Endothelial cell of umbilical vein (primary cell): Measurements from ENCODE around the gene CACHD1. TPM values are rescaled to one million over a fixed set of nuclear protein-coding genes. Genes with fewer than 3 reads are reported as not detected.

Source experiments
- BruUV-seq: library from RNA; stranded (reverse); fragments of 400-500 nt; replicated peaks from 2 replicates; lab custom pipeline; 2021; lab: Mats Ljungman, UMichigan
- CTCF ChIA-PET: fragments of 300-600, 350-600 bp; sonication (Branson Sonifier 250); formaldehyde crosslinking; loops from one replicate; lab custom pipeline; 2021; ENCODE audit warnings: antibody characterized with exemption, inconsistent platforms; lab: Charles Lee
- POLR2A ChIA-PET: fragments of 300-600, 350-600 bp; sonication (Branson Sonifier 250); formaldehyde crosslinking; loops from one replicate; lab custom pipeline; 2021; ENCODE audit warnings: antibody characterized with exemption, inconsistent platforms; lab: Charles Lee
- DNase-seq: peaks from one replicate; pipeline ENCODE4 v3.0.0-alpha.2; 2011; ENCODE audit warnings: low read depth, low spot score
- FAIRE-seq: peaks from 2 replicates; lab custom pipeline; 2011; peaks lifted over from hg19 to GRCh38; lab: Jason Lieb, UNC
- H2AFZ ChIP-seq: 2 replicates; pipeline ENCODE4 v1.6.0; 2012; ENCODE audit warnings: low read depth, low read length, control low read depth, inconsistent platforms
- H3K27ac ChIP-seq: 2 replicates; pipeline ENCODE4 v1.5.1; 2011; ENCODE audit warnings: low read depth, mild to moderate bottlenecking, control low read depth, low read length, moderate library complexity; ENCODE audit not compliant: insufficient read depth
- H3K27me3 ChIP-seq, 2 experiments: 2 replicates each; pipeline versions ENCODE4 v1.6.0 to v1.6.1; 2011; ENCODE audit warnings: low read length in 2 of 2, mixed read lengths in 1 of 2; ENCODE audit not compliant: control insufficient read depth in 2 of 2, insufficient read depth in 2 of 2
- H3K36me3 ChIP-seq, 2 experiments: 2 replicates in 1 of 2; 3 replicates in 1 of 2; pipeline ENCODE4 v1.5.1; 2011; ENCODE audit warnings: low read length in 2 of 2, mild to moderate bottlenecking in 1 of 2, moderate library complexity in 1 of 2; ENCODE audit not compliant: control insufficient read depth in 2 of 2, insufficient read depth in 2 of 2; ENCODE audit errors: extremely low read depth in 1 of 2
- H3K4me1 ChIP-seq: 3 replicates; pipeline ENCODE4 v1.5.1; 2011; ENCODE audit warnings: mild to moderate bottlenecking, low read length; ENCODE audit not compliant: control insufficient read depth, insufficient read depth; ENCODE audit errors: extremely low read depth
- H3K4me2 ChIP-seq: 2 replicates; pipeline ENCODE4 v1.6.1; 2011; ENCODE audit warnings: low read length, control low read depth, mixed read lengths; ENCODE audit not compliant: insufficient read depth
- H3K4me3 ChIP-seq, 3 experiments: fragments of 200-600 bp in 1 of 3; sonication (generic), shearing (Covaris generic) in 1 of 3; replicated peaks in 1 of 3; 2 replicates each; pipeline ENCODE4 v1.5.1; 2011 to 2016; ENCODE audit warnings: control low read depth in 3 of 3, low read length in 3 of 3, mild to moderate bottlenecking in 2 of 3, inconsistent platforms in 1 of 3, low read depth in 1 of 3, moderate library complexity in 1 of 3; ENCODE audit not compliant: insufficient read depth in 1 of 3
- H3K79me2 ChIP-seq: 2 replicates; pipeline ENCODE4 v1.6.0; 2012; ENCODE audit warnings: low read length, inconsistent platforms; ENCODE audit not compliant: control insufficient read depth, insufficient read depth
- H3K9ac ChIP-seq: replicated peaks from 2 replicates; pipeline ENCODE3; 2011; ENCODE audit warnings: low read length, control low read depth; ENCODE audit not compliant: insufficient read depth; ENCODE audit errors: extremely low read depth
- H3K9me1 ChIP-seq: replicated peaks from 3 replicates; pipeline ENCODE4 v1.6.0; 2011; ENCODE audit warnings: mild to moderate bottlenecking, low read length; ENCODE audit not compliant: control insufficient read depth, insufficient read depth; ENCODE audit errors: extremely low read depth
- H3K9me3 ChIP-seq: replicated peaks from 2 replicates; pipeline ENCODE4 v1.5.1; 2012; ENCODE audit warnings: low read length, inconsistent platforms; ENCODE audit not compliant: control insufficient read depth, insufficient read depth
- H4K20me1 ChIP-seq: replicated peaks from 2 replicates; pipeline ENCODE3; 2011; ENCODE audit warnings: mild to moderate bottlenecking, low read length; ENCODE audit not compliant: control insufficient read depth, insufficient read depth; ENCODE audit errors: extremely low read depth
- CTCF ChIP-seq, 2 donors: IDR thresholded peaks; 1 replicate in 1 of 2; 2 replicates in 1 of 2; pipeline ENCODE4 v1.5.1; 2011; ENCODE audit warnings: low read length in 2 of 2, mild to moderate bottlenecking in 2 of 2, moderate library complexity in 2 of 2, control low read depth in 1 of 2, inconsistent platforms in 1 of 2, low read depth in 1 of 2; ENCODE audit not compliant: insufficient read depth in 1 of 2; ENCODE audit errors: extremely low read depth in 1 of 2
- EZH2 ChIP-seq: IDR thresholded peaks from 2 replicates; pipeline ENCODE4 v1.6.1; 2012; ENCODE audit warnings: borderline replicate concordance, low read depth, mild to moderate bottlenecking, moderate library complexity, low read length, inconsistent platforms; ENCODE audit not compliant: severe bottlenecking
- FOS ChIP-seq: IDR thresholded peaks from 2 replicates; pipeline ENCODE4 v1.6.1; 2011; ENCODE audit warnings: mild to moderate bottlenecking, low read length, moderate library complexity, borderline replicate concordance; ENCODE audit not compliant: insufficient read depth
- GATA2 ChIP-seq: IDR thresholded peaks from 2 replicates; pipeline ENCODE4 v1.7.0; 2011; ENCODE audit warnings: low read depth, mild to moderate bottlenecking, moderate library complexity, mixed read lengths, low read length; ENCODE audit not compliant: insufficient read length, insufficient read depth
- JUN ChIP-seq: IDR thresholded peaks from 2 replicates; pipeline ENCODE4 v1.6.1; 2011; ENCODE audit warnings: borderline replicate concordance, low read depth; ENCODE audit not compliant: insufficient read length, insufficient read depth
- MAX ChIP-seq: IDR thresholded peaks from 2 replicates; pipeline ENCODE4 v1.6.1; 2011; ENCODE audit not compliant: insufficient read depth, insufficient read length
- MYC ChIP-seq: IDR thresholded peaks from one replicate; pipeline ENCODE4 v1.6.1; 2011; ENCODE audit warnings: mild to moderate bottlenecking, low read depth, low read length
- POLR2A ChIP-seq: IDR thresholded peaks from 2 replicates; pipeline ENCODE4 v1.6.1; 2012; ENCODE audit warnings: low read depth, mild to moderate bottlenecking, control low read depth, low read length
- POLR2AphosphoS5 ChIP-seq: IDR thresholded peaks from 2 replicates; pipeline ENCODE4 v1.6.1; 2012; ENCODE audit warnings: low read depth, mild to moderate bottlenecking, control low read depth, low read length, moderate library complexity; ENCODE audit not compliant: insufficient read depth
- dilution Hi-C: fragments of 300-500 bp; cut with MboI; formaldehyde crosslinking; loops from one replicate; pipeline ENCODE4 v1.15.0; 2019; ENCODE audit warnings: low sequenced_read_pairs; ENCODE audit not compliant: extremely low pct_ligation_motif_present
- intact Hi-C: fragments of 100-400 bp; cut with micrococcal nuclease; formaldehyde crosslinking; loops from one replicate; pipeline ENCODE4 v1.10.0; 2022
- polyA plus RNA-seq, 4 experiments: library from polyadenylated mRNA; depleted of rRNA in 3 of 4; stranded (reverse) in 3 of 4; unstranded in 1 of 4; fragments of >200 nt; gene quantifications; 2 replicates each; pipeline versions ENCODE4 v1.2.1 to v1.2.3, GENCODE V29; 2011 to 2012; ENCODE audit warnings: missing spikeins in 1 of 4
- total RNA-seq: library from RNA; stranded (reverse); gene quantifications from 2 replicates; pipeline ENCODE4 v1.2.3, GENCODE V29; 2021

Gene CACHD1
- total and polyA plus RNA-seq, 2 donors (not counting 3 experiments of a cell fraction or from before 2014, with no cell fraction given) = 3.6 to 9.3 TPM

DNA sequence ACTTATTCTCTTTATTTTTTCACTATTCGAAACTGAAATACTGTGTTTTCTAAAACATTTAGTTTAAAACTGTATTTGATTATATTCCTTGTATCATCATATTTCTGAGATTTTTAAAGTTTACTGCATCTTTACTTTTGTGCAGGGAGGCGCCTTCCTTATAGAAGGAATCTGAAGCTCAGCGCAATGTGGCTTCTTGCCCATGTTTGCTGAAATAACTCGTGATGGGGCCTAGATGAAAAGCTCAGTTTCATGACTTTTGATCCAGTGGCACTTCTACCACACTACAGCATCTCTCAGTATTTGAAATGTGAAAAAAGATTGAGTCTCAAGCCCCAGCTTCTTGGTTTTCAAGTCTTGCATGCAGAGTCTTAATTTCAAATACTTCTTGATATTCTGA lies 28.4 kb downstream of the CACHD1 start:
- ChIA-PET POLR2A (no interaction called here), CTCF (interaction anchor here (1.0 kb wide), 2 partner anchors 9 to 24 kb away, joined by 3 read pairs; no protein-coding TSS in a partner anchor)
- Histone ChIP-seq H4K20me1 (no peaks in the 10 kb centered on the region), H3K79me2 (no peaks in the 10 kb centered on the region), H3K4me1 (peaks cover 20% of the 10 kb centered on the region), H3K27me3 (no peaks in the 10 kb centered on the region), H3K4me3 (no peak overlapping the region), H2AFZ (no peak overlapping the region), H3K9ac (no peak overlapping the region), H3K27ac (no peak overlapping the region), H3K9me1 (no peaks in the 10 kb centered on the region), H3K4me2 (no peak overlapping the region), H3K9me3 (no peaks in the 10 kb centered on the region), H3K36me3 (no peaks in the 10 kb centered on the region)
- dilution Hi-C loops = no loop called here
- BruUV-seq = no TSS peak
- FAIRE-seq (no peak), DNase-seq (no peak)
- intact Hi-C loops = no loop called here
- TF ChIP-seq POLR2A = no peak
- TF ChIP-seq GATA2 = no peak
- TF ChIP-seq POLR2AphosphoS5 = no peak
- no peak for TF ChIP-seq MYC
- TF ChIP-seq JUN = no peak
- no peak for TF ChIP-seq MAX
- no peak for TF ChIP-seq CTCF (IDR thresholded peaks at IDR 0.05; ENCODE audit: extremely low read depth in 1 of 2, insufficient read depth in 1 of 2, low read depth in 1 of 2, low read length in 2 of 2)
- TF ChIP-seq FOS = no peak
- no peak for TF ChIP-seq EZH2
